HG03045 (cell line): ENCODE results near the gene CACNA1C.

Source experiments
- ATAC-seq: cut with Tn5 transposase; IDR thresholded peaks from one replicate; pipeline ENCODE4 v1.9.1; 2021; ENCODE audit warnings: mild to moderate bottlenecking, moderate library complexity; ENCODE audit not compliant: unreplicated experiment

The CACNA1C gene

GRCh38 chr12:2403221-2403976, 350.6 kb downstream of the CACNA1C start:
- ATAC-seq = no peak

- ATAC-seq = no peak
Measured at GRCh38 chr12:2405039-2405438, 352.3 kb downstream of the CACNA1C start.

- ATAC-seq = no peak
Measured at GRCh38 chr12:2406903-2407302, 354.1 kb downstream of the CACNA1C start.

GRCh38 chr12:2408262-2408661, 355.5 kb downstream of the CACNA1C start:
- ATAC-seq = no peak

GRCh38 chr12:2409656-2410265, 357.0 kb downstream of the CACNA1C start:
- no peak for ATAC-seq

GRCh38 chr12:2410496-2410895, 357.7 kb downstream of the CACNA1C start:
- ATAC-seq = no peak

GRCh38 chr12:2411011-2411410, 358.2 kb downstream of the CACNA1C start:
- no peak for ATAC-seq

GRCh38 chr12:2411616-2412304, 359.0 kb downstream of the CACNA1C start:
- no peak for ATAC-seq

- ATAC-seq = no peak
Measured at GRCh38 chr12:2412305-2412643, 359.5 kb downstream of the CACNA1C start.

GRCh38 chr12:2413301-2413700, 360.5 kb downstream of the CACNA1C start:
- no peak for ATAC-seq

GRCh38 chr12:2413999-2414792, 361.4 kb downstream of the CACNA1C start:
- no peak for ATAC-seq

- no peak for ATAC-seq
Measured at GRCh38 chr12:2414810-2415567, 362.2 kb downstream of the CACNA1C start.

- ATAC-seq = no peak
Measured at GRCh38 chr12:2415568-2415944, 362.8 kb downstream of the CACNA1C start.

GRCh38 chr12:2416158-2416557, 363.4 kb downstream of the CACNA1C start:
- no peak for ATAC-seq

- ATAC-seq = no peak
Measured at GRCh38 chr12:2417481-2418160, 364.8 kb downstream of the CACNA1C start.

- ATAC-seq = no peak
Measured at GRCh38 chr12:2418579-2418978, 365.8 kb downstream of the CACNA1C start.

GRCh38 chr12:2422591-2422990, 369.8 kb downstream of the CACNA1C start:
- no peak for ATAC-seq

- ATAC-seq = no peak
Measured at GRCh38 chr12:2429032-2429431, 376.2 kb downstream of the CACNA1C start.

GRCh38 chr12:2431810-2432209, 379.0 kb downstream of the CACNA1C start:
- no peak for ATAC-seq

- no peak for ATAC-seq
Measured at GRCh38 chr12:2432856-2433255, 380.1 kb downstream of the CACNA1C start.
